NB4 (cell line): ENCODE measurements around the gene SPAST.
"Not testable (repeated sequence)": the region's sequence is repeated elsewhere in the genome, so short reads cannot be mapped to it uniquely, and the experiment has no call there.

Source experiments
- MYC ChIP-seq: IDR thresholded peaks from 2 replicates; pipeline ENCODE4 v1.6.1; 2011; ENCODE audit warnings: low read depth, low read length
- POLR2A ChIP-seq: IDR thresholded peaks from 2 replicates; pipeline ENCODE4 v1.6.1; 2011; ENCODE audit warnings: mild to moderate bottlenecking; ENCODE audit not compliant: insufficient read length; ENCODE audit errors: extremely low read depth
- TF ChIP-seq, protein P1 (sequence below): IDR thresholded peaks from one replicate; pipeline ENCODE4 v1.5.1; 2012; ENCODE audit warnings: low read depth, low read length
- TF ChIP-seq, protein P2 (sequence below): IDR thresholded peaks from 2 replicates; pipeline ENCODE4 v1.6.1; 2011; ENCODE audit warnings: low read depth, low read length

DNA sequence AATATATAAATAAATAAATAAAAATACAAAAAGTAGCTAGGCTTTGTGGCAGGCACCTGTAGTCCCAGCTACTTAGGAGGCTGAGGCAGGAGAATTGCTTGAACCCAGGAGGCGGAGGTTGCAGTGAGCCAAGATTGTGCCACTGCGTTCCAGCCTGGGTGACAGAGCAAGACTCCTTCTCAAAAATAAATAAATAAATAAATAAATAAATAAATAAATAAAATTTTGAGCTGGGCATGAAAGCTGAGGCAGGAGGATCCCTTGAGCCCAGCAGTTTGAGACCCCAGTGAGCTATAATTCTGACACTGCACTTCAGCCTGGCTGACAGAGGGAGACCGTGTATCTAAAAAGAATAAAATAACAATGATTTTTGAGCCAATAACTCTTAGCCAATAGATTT is 8.8 kb upstream of the SPAST start:
- TF ChIP-seq POLR2A, MYC: not testable (repeated sequence)
- TF ChIP-seq, protein P1, sequence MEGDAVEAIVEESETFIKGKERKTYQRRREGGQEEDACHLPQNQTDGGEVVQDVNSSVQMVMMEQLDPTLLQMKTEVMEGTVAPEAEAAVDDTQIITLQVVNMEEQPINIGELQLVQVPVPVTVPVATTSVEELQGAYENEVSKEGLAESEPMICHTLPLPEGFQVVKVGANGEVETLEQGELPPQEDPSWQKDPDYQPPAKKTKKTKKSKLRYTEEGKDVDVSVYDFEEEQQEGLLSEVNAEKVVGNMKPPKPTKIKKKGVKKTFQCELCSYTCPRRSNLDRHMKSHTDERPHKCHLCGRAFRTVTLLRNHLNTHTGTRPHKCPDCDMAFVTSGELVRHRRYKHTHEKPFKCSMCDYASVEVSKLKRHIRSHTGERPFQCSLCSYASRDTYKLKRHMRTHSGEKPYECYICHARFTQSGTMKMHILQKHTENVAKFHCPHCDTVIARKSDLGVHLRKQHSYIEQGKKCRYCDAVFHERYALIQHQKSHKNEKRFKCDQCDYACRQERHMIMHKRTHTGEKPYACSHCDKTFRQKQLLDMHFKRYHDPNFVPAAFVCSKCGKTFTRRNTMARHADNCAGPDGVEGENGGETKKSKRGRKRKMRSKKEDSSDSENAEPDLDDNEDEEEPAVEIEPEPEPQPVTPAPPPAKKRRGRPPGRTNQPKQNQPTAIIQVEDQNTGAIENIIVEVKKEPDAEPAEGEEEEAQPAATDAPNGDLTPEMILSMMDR: not testable (repeated sequence)
- TF ChIP-seq, protein P2, sequence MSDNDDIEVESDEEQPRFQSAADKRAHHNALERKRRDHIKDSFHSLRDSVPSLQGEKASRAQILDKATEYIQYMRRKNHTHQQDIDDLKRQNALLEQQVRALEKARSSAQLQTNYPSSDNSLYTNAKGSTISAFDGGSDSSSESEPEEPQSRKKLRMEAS: not testable (repeated sequence)
